HepG2 (cell line): ENCODE measurements around the gene GLS2. TPM values are rescaled to one million over a fixed set of nuclear protein-coding genes. Genes with fewer than 3 reads are reported as not detected.

Experiments
- CHD2 ChIP-seq: IDR thresholded peaks from 2 replicates; pipeline ENCODE4 v1.6.1; 2011; ENCODE audit warnings: low read depth, low read length, improper control_type of control experiment
- ERF ChIP-seq: IDR thresholded peaks from 2 replicates; pipeline ENCODE4 v1.6.1; 2018; ENCODE audit warnings: missing biosample characterization, missing genetic modification reagents
- HHEX ChIP-seq: IDR thresholded peaks from 2 replicates; pipeline ENCODE4 v1.6.1; 2016; ENCODE audit warnings: control low read depth
- HOXA3 ChIP-seq: sonication (generic); formaldehyde crosslinking; IDR thresholded peaks from 2 replicates; pipeline ENCODE4 v1.5.0; 2020; ENCODE audit warnings: missing genetic modification reagents
- MED13 ChIP-seq: sonication (generic); formaldehyde crosslinking; IDR thresholded peaks from 2 replicates; pipeline ENCODE4 v1.5.0; 2020; ENCODE audit warnings: missing genetic modification reagents
- POLR2G ChIP-seq: fragments of 200-400 bp; formaldehyde crosslinking; IDR thresholded peaks from 2 replicates; pipeline ENCODE4 v1.6.1; 2018; ENCODE audit warnings: mild to moderate bottlenecking, low read depth, low read length, moderate library complexity
- PPARG ChIP-seq: conservative IDR thresholded peaks from 2 replicates; pipeline ENCODE4 v1.6.1; 2016; ENCODE audit warnings: missing biosample characterization, missing genetic modification reagents
- RFX5 ChIP-seq: IDR thresholded peaks from 2 replicates; pipeline ENCODE4 v1.6.1; 2011; ENCODE audit warnings: low read depth, low read length, improper control_type of control experiment
- ZBTB1 ChIP-seq: sonication (generic); formaldehyde crosslinking; IDR thresholded peaks from 2 replicates; pipeline ENCODE4 v1.4.0; 2020; ENCODE audit warnings: missing genetic modification reagents, borderline replicate concordance
- ZNF10 ChIP-seq: sonication (generic); formaldehyde crosslinking; IDR thresholded peaks from 2 replicates; pipeline ENCODE4 v1.4.0; 2020; ENCODE audit warnings: mild to moderate bottlenecking, low read depth, missing genetic modification reagents, borderline replicate concordance
- ZNF530 ChIP-seq: sonication (generic); formaldehyde crosslinking; IDR thresholded peaks from 2 replicates; pipeline ENCODE4 v1.5.0; 2020; ENCODE audit warnings: low read depth, mild to moderate bottlenecking, missing genetic modification reagents
- ZNF816 ChIP-seq: sonication (generic); formaldehyde crosslinking; IDR thresholded peaks from 2 replicates; pipeline ENCODE4 v1.8.0; 2022; ENCODE audit warnings: missing genetic modification reagents, mild to moderate bottlenecking, borderline replicate concordance
- polyA plus RNA-seq, 8 experiments: library from polyadenylated mRNA; depleted of rRNA in 3 of 8; stranded (reverse) in 7 of 8; unstranded in 1 of 8; fragments of >200 nt; fragmentation: Illumina TruSeq in 4 of 8; extraction: Trizol in 4 of 8; gene quantifications; 2 replicates each; pipeline versions ENCODE4 v1.2.1 to v1.2.3, GENCODE V29; 2011 to 2016; ENCODE audit warnings: low read depth in 4 of 8, missing spikeins in 1 of 8, mixed read lengths in 1 of 8; ENCODE audit not compliant: insufficient read depth in 1 of 8
- total RNA-seq, 5 experiments: library from RNA; depleted of rRNA; stranded (reverse); fragments of >200 nt; fragmentation: Illumina TruSeq; extraction: Trizol; gene quantifications; 2 replicates each; pipeline ENCODE4 v1.2.3, GENCODE V29; 2016; ENCODE audit warnings: low read depth in 1 of 5
- TF ChIP-seq, protein P1 (sequence below): sonication (generic); formaldehyde crosslinking; IDR thresholded peaks from 2 replicates; pipeline ENCODE4 v1.4.0; 2020; ENCODE audit warnings: missing genetic modification reagents, mild to moderate bottlenecking, borderline replicate concordance
- TF ChIP-seq, protein P2 (sequence below): sonication (generic); formaldehyde crosslinking; IDR thresholded peaks from 2 replicates; pipeline ENCODE4 v1.5.0; 2020; ENCODE audit warnings: mild to moderate bottlenecking, missing genetic modification reagents
- TF ChIP-seq, protein P3 (sequence below): sonication (generic); formaldehyde crosslinking; IDR thresholded peaks from 2 replicates; pipeline ENCODE4 v1.8.1; 2023; ENCODE audit warnings: mild to moderate bottlenecking, missing genetic modification reagents
- TF ChIP-seq, protein P4 (sequence below): sonication (generic); formaldehyde crosslinking; IDR thresholded peaks from 2 replicates; pipeline ENCODE4 v1.4.0; 2020; ENCODE audit warnings: mild to moderate bottlenecking, missing genetic modification reagents
- TF ChIP-seq, protein P5 (sequence below): sonication (generic); formaldehyde crosslinking; IDR thresholded peaks from 2 replicates; pipeline ENCODE4 v1.4.0; 2020; ENCODE audit warnings: missing genetic modification reagents, low read depth, mild to moderate bottlenecking, borderline replicate concordance
- TF ChIP-seq, protein P6 (sequence below): IDR thresholded peaks from 2 replicates; pipeline ENCODE4 v1.6.1; 2012; ENCODE audit warnings: low read length, improper control_type of control experiment

Gene GLS2
- total and polyA plus RNA-seq, 2 of the 13 experiments (the other 11 are each of a cell fraction or from before 2014, with no cell fraction given), result 8.6 to 12.2 TPM

DNA sequence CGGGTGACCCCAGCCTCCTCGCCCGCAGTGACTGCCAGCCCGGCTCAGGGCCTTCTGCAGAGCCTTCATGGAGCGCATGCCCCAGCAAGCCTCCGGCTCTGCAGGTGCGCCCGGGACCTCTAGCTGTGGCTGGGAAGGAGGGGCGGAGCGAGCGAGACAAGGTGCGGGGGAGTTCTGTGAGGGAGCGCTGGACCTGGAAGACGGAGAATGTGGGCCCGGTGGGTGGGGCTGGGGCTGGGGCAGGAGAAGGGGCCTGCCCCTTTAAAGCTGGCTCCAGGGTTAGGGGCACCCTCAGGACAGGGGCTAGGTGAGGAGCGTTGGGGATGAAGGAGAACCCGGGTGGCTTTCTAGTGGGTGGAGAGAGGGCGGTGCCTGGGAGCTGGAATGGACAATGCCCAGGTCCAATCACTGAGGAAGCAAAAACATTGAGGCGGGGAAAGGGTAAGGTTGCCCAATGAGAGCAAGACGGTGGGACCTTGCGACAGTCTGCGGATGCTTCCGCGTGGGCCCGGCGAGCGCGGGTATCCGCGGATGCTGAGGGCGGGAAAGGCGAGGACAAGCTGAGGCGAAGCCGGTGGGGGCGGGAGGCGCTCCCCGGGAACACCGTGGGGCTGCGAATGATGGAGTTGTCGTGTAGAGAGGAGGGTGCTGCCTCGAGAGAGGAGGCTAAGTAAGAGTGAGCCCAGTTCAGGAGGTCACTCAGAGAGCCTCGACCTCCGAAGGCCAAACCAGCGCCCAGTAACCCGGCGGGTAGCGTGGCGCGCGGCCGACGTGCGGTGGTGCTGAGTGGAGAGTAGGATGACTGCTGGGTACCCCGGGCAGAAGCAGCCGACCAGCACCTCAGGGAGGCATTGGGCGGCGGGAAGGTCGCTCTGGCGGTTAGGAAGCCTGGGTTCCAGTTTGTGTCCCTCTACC lies at the start of gene GLS2 (continued):
- peak; percentile 62; the same call in 1 of the 2 replicates for TF ChIP-seq ZNF816 (CRISPR knock-in tag)
- TF ChIP-seq, protein P1, sequence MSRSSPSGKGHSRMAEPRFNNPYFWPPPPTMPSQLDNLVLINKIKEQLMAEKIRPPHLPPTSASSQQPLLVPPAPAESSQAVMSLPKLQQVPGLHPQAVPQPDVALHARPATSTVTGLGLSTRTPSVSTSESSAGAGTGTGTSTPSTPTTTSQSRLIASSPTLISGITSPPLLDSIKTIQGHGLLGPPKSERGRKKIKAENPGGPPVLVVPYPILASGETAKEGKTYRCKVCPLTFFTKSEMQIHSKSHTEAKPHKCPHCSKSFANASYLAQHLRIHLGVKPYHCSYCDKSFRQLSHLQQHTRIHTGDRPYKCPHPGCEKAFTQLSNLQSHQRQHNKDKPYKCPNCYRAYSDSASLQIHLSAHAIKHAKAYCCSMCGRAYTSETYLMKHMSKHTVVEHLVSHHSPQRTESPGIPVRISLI (CRISPR knock-in tag), result no peak
- no peak for TF ChIP-seq PPARG (CRISPR knock-in tag)
- TF ChIP-seq, protein P2, sequence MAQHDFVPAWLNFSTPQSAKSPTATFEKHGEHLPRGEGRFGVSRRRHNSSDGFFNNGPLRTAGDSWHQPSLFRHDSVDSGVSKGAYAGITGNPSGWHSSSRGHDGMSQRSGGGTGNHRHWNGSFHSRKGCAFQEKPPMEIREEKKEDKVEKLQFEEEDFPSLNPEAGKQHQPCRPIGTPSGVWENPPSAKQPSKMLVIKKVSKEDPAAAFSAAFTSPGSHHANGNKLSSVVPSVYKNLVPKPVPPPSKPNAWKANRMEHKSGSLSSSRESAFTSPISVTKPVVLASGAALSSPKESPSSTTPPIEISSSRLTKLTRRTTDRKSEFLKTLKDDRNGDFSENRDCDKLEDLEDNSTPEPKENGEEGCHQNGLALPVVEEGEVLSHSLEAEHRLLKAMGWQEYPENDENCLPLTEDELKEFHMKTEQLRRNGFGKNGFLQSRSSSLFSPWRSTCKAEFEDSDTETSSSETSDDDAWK (CRISPR knock-in tag), result no peak
- peak; percentile 76; the same call in 1 of the 2 replicates for TF ChIP-seq ERF
- no peak; the same call in 1 of the 2 replicates for TF ChIP-seq ZNF530 (CRISPR knock-in tag)
- TF ChIP-seq HHEX (CRISPR knock-in tag), result no peak
- peak; percentile 46; the same call in 1 of the 2 replicates for TF ChIP-seq POLR2G
- TF ChIP-seq, protein P3, sequence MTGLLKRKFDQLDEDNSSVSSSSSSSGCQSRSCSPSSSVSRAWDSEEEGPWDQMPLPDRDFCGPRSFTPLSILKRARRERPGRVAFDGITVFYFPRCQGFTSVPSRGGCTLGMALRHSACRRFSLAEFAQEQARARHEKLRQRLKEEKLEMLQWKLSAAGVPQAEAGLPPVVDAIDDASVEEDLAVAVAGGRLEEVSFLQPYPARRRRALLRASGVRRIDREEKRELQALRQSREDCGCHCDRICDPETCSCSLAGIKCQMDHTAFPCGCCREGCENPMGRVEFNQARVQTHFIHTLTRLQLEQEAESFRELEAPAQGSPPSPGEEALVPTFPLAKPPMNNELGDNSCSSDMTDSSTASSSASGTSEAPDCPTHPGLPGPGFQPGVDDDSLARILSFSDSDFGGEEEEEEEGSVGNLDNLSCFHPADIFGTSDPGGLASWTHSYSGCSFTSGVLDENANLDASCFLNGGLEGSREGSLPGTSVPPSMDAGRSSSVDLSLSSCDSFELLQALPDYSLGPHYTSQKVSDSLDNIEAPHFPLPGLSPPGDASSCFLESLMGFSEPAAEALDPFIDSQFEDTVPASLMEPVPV (CRISPR knock-in tag), result peak; percentile 91
- TF ChIP-seq ZNF10 (CRISPR knock-in tag), result no peak
- peak; percentile 92 for TF ChIP-seq MED13
- TF ChIP-seq, protein P4, sequence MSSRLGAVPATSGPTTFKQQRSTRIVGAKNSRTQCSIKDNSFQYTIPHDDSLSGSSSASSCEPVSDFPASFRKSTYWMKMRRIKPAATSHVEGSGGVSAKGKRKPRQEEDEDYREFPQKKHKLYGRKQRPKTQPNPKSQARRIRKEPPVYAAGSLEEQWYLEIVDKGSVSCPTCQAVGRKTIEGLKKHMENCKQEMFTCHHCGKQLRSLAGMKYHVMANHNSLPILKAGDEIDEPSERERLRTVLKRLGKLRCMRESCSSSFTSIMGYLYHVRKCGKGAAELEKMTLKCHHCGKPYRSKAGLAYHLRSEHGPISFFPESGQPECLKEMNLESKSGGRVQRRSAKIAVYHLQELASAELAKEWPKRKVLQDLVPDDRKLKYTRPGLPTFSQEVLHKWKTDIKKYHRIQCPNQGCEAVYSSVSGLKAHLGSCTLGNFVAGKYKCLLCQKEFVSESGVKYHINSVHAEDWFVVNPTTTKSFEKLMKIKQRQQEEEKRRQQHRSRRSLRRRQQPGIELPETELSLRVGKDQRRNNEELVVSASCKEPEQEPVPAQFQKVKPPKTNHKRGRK (CRISPR knock-in tag), result no peak
- no peak for TF ChIP-seq RFX5
- TF ChIP-seq ZBTB1 (CRISPR knock-in tag), result no peak; the same call in 1 of the 2 replicates
- TF ChIP-seq, protein P5, sequence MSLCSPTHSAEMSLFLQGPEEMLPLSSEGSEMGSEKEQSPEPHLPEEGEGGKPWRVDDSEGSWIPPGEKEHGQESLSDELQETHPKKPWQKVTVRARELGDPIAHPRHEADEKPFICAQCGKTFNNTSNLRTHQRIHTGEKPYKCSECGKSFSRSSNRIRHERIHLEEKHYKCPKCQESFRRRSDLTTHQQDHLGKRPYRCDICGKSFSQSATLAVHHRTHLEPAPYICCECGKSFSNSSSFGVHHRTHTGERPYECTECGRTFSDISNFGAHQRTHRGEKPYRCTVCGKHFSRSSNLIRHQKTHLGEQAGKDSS (CRISPR knock-in tag), result peak; percentile 84; the same call in 1 of the 2 replicates
- peak; percentile 93 for TF ChIP-seq HOXA3 (CRISPR knock-in tag)
- no peak for TF ChIP-seq CHD2
- TF ChIP-seq, protein P6, sequence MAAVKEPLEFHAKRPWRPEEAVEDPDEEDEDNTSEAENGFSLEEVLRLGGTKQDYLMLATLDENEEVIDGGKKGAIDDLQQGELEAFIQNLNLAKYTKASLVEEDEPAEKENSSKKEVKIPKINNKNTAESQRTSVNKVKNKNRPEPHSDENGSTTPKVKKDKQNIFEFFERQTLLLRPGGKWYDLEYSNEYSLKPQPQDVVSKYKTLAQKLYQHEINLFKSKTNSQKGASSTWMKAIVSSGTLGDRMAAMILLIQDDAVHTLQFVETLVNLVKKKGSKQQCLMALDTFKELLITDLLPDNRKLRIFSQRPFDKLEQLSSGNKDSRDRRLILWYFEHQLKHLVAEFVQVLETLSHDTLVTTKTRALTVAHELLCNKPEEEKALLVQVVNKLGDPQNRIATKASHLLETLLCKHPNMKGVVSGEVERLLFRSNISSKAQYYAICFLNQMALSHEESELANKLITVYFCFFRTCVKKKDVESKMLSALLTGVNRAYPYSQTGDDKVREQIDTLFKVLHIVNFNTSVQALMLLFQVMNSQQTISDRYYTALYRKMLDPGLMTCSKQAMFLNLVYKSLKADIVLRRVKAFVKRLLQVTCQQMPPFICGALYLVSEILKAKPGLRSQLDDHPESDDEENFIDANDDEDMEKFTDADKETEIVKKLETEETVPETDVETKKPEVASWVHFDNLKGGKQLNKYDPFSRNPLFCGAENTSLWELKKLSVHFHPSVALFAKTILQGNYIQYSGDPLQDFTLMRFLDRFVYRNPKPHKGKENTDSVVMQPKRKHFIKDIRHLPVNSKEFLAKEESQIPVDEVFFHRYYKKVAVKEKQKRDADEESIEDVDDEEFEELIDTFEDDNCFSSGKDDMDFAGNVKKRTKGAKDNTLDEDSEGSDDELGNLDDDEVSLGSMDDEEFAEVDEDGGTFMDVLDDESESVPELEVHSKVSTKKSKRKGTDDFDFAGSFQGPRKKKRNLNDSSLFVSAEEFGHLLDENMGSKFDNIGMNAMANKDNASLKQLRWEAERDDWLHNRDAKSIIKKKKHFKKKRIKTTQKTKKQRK, result no peak
